GM12892 (cell line): ENCODE results near the gene B3GALT5.

ENCODE experiments used
- POLR2A ChIP-seq: IDR thresholded peaks from 2 replicates; pipeline ENCODE4 v1.6.1; 2011; ENCODE audit warnings: low read depth, low read length, control low read depth
- POLR2AphosphoS5 ChIP-seq: IDR thresholded peaks from 2 replicates; pipeline ENCODE4 v1.6.1; 2011; ENCODE audit warnings: low read depth, low read length, control low read depth
- TAF1 ChIP-seq: IDR thresholded peaks from 2 replicates; pipeline ENCODE4 v1.6.1; 2011; ENCODE audit warnings: low read depth, mild to moderate bottlenecking, control low read depth, low read length, borderline replicate concordance

DNA sequence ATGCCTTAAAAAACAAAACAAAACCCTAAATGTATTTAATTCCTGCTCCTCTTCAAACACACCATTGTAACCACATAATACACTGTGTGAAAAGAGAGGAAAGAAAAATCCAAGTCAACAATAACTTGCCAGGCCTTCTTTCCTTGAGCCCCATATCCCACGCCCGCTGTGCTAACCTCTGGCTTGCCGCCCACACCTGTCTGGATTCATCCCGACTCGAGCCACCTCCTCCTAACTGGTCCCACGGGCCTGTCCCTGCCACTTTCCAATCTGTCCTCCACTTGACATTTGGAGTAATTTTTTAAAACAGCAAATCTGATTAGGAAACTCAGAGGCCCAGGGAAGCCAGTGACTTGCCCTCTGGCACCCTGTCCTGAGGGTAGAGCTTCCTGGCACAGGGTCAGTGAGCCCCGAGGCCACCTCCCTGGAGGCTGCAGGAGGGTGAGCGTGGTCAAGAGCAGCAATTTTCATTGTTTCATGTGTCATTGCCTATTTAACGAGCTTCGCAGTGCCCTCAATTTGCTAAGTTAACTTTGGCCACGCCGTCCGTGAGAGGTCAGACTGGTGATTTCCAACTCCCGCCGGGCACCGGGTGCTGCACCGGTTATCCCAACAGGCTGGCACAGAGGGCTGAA is 54.1 kb downstream of the B3GALT5 start:
- TF ChIP-seq POLR2AphosphoS5, result no peak
- TF ChIP-seq TAF1, result no peak
- no peak for TF ChIP-seq POLR2A
